Loucy (cell line): Measurements from ENCODE around the gene DENND4C.

Experiments
- CTCF ChIP-seq: fragments of 200-600 bp; sonication (generic); conservative IDR thresholded peaks from 2 replicates; pipeline ENCODE4 v1.5.1; 2014; ENCODE audit warnings: mild to moderate bottlenecking, antibody characterized with exemption, low read length
- EZH2phosphoT487 ChIP-seq: fragments of 200-600 bp; IDR thresholded peaks from 2 replicates; pipeline ENCODE4 v1.6.1; 2018; ENCODE audit warnings: antibody characterized with exemption, mild to moderate bottlenecking, moderate library complexity, borderline replicate concordance

GRCh38 chr9:19270421-19270949 is 40.0 kb downstream of the DENND4C start:
- TF ChIP-seq CTCF (no peak), EZH2phosphoT487 (no peak)
